Stimulated activated CD4-positive, alpha-beta T cell treated with anti-CD3 and anti-CD28 coated beads, Interleukin-15, amount 100 ng/mL, for 1 hour (primary cell): ENCODE results near the gene DLG3.
"Not testable (repeated sequence)": the region's sequence is repeated elsewhere in the genome, so short reads cannot be mapped to it uniquely, and the experiment has no call there.

Experiments
- DNase-seq, 2 donors: peaks; one replicate each; pipeline ENCODE4 v3.0.0-alpha.2; 2020; ENCODE audit warnings: low read depth in 1 of 2, low spot score in 1 of 2

The DLG3 gene

DNA sequence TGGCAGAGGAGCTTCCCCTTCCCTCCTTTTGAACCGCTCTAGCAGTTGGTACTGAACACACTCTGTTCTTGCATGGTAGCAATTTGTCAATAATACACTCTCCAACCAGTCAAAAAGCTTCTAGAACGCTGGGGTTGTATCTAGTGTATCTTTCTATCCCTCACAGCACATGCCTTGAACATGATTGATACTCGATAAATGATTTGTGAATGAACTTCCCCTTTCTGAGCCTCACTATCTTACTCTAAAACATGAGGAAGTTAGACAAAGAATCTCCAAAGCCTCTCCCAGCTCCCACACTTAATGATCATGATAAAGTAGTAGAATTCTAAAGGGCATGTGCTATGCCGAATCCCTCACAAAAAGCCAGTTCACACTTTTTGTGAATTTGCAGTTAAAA, 64.4 kb downstream of the DLG3 start:
- DNase-seq, result no peak

DNA sequence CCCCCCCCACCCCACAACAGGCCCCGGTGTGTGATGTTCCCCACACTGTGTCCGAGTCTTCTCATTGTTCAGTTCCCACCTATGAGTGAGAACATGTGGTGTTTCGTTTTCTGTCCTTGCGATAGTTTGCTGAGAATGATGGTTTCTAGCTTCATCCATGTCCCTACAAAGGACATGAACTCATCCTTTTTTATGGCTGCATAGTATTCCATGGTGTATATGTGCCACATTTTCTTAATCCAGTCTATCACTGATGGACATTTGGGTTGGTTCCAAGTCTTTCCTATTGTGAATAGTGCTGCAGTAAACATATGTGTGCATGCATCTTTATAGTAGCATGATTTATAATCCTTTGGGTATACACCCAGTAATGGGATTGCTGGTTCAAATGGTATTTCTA, 70.6 kb downstream of the DLG3 start:
- DNase-seq, result not testable (repeated sequence)

DNA sequence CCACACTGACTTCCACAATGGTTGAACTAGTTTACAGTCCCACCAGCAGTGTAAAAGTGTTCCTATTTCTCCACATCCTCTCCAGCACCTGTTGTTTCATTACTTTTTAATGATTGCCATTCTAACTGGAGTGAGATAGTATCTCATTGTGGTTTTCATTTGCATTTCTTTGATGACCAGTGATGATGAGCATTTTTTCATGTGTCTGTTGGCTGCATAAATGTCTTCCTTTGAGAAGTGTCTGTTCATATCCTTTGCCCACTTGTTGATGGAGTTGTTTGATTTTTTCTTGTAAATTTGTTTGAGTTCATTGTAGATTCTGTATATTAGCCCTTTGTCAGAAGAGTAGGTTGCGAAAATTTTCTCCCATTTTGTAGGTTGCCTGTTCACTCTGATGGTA, 71.1 kb downstream of the DLG3 start:
- not testable (repeated sequence) for DNase-seq

DNA sequence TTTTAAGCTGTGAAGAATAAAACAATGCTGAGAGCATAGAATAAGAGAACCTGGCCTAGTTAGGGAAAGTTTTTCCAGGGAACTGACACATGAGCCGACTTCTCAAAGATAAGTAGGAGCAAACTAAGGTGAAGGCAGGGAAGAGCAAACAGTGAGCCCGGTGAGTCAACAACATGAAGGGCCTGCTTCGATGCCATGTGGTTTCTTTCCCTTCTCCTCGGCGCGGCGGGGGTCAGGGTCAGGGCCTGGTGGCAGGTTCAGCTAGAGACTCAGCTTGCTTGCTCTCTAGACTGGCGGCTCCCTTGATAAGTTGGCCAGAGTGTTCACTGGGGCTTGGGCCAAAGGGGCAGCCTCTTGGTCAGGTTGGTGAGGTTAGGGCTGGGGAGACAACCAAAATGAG, 81.1 kb downstream of the DLG3 start:
- DNase-seq, result no peak

DNA sequence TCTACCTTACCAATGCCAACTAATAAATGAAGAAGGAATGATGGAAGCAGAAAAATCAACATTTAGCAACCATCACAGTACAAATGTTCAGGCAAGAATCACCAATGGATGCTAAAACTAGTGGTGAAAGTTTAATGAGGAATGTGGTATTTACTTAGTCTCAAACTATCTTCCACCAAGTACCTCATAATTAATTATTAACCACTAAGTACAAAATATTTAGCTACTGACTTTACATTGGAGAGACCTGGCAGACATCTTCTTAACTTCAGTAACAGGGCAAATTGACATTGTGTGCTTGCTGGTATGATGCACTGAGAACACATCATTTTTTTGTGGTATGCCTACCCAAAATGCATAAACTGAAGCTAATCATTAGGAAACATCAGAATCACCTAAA, 82.4 kb downstream of the DLG3 start:
- no peak for DNase-seq

DNA sequence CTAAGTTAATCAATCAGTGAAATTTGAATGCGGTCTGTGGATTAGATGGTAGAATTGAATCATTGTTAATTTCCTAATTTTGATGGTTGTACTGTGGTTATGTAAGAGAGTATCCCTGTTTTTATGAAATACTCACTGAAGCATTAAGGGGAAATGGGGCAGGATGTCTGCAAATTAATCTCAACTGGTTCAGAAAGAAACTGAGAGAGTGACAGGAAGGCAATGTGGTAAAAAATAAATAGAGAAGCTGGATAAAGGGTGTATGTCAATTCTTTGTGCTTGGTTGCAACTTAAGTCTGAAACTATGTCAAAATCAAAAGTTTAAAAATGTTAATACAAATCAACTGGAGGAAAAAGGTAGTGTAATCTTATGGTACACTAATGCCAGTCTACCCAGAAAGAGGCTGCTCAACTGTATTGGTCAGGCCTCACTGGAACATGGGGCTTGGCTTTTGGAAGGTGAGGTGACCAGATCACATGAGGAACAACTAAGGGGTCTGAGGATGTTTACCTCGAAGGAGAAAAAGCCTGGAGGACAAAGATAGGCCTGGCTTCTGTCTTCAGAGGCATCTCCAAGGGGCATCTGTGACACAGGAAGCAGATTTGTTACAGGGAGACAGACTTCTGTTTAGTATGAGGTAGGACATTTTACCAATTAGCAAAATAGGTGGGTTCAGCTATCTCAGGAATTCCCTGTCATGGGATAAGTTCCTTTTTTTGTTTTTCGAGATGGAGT, 83.1 kb downstream of the DLG3 start:
- DNase-seq, result no peak

DNA sequence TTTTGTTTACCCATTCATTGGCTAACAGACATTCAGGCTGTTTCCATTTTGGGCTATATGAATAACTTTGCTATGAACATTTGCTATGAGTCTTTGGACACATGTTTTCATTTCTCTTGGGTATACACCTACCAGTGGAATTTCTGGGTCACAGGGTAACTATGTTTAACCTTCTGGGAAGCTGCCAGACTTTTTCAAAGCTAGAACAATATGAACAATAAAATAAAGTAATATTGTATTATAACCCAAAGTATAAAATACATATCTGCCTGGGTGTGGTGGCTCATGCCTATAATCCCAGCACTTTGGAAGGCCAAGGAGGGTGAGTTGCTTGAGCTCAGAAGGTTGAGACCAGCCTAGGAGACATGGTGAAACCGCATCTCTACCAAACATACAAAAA, 90.6 kb downstream of the DLG3 start:
- DNase-seq, result no peak

DNA sequence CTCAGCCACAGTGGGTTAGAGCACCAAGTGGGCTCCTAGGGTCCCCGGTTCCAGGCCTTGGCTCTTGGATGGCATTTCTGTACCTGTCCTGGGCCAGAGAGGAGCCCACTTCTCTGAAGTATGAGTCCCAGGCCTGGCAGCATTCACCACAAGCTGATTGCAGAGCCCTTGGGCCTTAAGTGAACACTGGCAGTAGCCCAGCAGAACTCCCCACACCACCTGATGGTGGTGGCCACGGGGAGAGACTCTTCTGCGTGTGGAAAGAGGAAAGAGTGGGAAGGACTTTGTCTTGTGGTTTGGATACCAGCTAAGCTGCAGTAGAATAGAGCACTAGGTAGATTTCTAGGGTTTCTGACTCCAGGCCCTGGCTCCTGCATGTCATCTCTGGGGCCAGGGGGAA, 104.8 kb downstream of the DLG3 start:
- DNase-seq, result no peak

DNA sequence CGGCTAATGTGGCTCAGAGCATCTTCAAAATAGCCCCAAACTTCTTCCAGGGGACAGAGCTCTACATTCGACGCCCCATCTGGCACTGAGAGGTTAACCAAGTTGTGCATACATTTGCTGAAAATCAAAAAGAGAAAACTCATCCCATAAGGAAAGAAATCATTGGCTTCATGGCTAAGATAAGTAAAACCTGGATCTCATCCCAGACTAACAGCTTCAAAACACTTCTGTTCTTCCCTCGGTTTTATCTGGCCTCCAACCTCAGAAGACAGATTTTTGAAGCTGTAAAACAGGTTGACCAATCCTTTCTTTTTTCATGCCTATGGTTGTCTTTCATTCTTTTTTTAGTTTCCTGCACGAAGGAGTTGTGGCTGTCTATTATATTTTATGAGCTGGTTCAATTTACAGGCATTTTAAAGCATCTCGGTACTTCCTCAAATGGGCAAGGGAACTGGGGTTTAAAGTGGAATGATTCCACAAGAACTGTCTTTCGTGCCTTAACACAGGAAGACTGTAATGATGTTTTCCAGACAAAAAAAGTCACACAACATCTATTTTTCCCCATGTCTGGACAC, 107.6 kb downstream of the DLG3 start:
- DNase-seq, result no peak

DNA sequence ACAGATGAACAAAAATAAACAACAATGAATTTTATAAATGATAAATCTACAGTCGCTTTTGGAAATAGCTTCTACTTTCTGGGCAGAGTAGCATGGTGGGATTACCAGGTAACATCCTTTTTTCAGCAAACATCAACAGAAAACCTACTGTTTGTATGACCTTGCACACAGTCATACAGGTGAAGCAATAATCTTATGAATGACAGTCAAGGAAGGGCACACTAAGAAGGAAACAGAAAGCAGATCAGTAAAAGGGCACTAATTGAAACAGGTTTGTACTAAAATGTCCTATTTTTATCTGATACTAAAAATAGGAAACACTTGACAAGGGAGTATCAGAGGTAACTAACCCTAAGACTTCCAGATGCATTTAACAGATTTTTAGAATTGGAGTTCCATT, 108.9 kb downstream of the DLG3 start:
- no peak for DNase-seq

DNA sequence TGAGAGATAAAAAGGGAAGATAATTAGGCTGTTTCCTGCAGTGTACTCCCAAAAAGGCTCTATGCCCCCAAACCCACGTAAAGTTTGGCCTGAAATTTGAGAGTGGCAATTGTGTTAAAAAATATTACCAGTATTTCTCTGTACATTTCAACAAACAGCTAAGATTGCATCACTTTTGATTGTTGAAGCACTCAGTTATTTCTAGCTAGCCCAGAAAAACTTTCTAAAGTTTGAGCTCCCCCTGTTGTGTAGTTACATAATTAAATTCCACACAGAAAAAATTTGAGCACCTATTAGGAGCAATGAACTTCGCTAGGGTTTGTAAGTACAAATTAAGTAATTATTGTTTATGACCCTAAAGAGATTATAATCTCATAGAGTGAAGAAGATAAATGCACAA, 109.4 kb downstream of the DLG3 start:
- DNase-seq, result no peak

DNA sequence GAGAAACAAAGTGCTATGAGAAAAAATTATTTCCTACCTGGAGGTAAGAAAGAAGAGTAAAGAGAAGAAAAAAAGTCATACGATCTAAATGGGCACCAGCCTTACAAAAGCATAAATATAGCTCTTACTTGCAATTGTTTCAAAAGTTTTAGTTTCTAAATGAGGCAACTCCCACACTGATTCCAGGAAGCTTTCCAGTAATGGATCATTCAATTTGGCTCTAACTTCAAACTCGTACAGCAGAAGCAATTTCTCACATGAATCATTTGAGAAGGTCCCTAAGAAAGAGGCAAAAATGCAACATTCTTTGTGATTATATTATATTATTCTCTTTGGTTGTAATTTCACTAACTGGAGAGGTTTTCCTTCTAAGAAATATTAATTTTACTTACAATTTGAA, 109.9 kb downstream of the DLG3 start:
- no peak for DNase-seq

DNA sequence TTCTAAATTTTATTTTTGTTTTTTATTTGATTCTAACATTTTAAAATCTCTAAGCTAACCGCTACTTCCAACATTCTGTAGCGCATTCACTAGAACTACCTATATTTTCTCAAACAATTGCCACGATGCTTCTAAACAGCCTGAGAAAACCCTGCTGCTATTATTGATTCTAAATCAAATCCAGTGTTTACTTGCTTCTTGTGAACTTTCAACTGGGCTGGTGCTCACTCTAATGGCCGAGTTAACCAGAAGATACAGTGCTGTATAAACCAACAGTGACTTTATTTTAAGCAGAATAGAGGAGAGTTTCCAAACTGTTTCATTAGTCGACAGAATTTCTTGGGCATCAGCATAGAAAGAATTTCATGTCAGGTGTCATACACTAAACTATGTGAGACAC, 110.3 kb downstream of the DLG3 start:
- no peak for DNase-seq
